GM12875 (cell line): Measurements from ENCODE around the gene TPPP3.

Source experiments
- H3K4me3 ChIP-seq: one replicate; pipeline ENCODE4 v1.5.1; 2011; ENCODE audit warnings: low read depth, low read length, control low read depth
- TF ChIP-seq, protein P1 (sequence below): IDR thresholded peaks from 2 replicates; pipeline ENCODE4 v1.5.1; 2011; ENCODE audit warnings: low read depth, mild to moderate bottlenecking, control low read depth, inconsistent platforms, low read length, moderate library complexity, borderline replicate concordance; ENCODE audit not compliant: insufficient read depth

The TPPP3 gene

GRCh38 chr16:67425580-67425979 lies 32.3 kb upstream of the TPPP3 start:
- H3K4me3 ChIP-seq, result no peak overlapping the region
- TF ChIP-seq, protein P1, sequence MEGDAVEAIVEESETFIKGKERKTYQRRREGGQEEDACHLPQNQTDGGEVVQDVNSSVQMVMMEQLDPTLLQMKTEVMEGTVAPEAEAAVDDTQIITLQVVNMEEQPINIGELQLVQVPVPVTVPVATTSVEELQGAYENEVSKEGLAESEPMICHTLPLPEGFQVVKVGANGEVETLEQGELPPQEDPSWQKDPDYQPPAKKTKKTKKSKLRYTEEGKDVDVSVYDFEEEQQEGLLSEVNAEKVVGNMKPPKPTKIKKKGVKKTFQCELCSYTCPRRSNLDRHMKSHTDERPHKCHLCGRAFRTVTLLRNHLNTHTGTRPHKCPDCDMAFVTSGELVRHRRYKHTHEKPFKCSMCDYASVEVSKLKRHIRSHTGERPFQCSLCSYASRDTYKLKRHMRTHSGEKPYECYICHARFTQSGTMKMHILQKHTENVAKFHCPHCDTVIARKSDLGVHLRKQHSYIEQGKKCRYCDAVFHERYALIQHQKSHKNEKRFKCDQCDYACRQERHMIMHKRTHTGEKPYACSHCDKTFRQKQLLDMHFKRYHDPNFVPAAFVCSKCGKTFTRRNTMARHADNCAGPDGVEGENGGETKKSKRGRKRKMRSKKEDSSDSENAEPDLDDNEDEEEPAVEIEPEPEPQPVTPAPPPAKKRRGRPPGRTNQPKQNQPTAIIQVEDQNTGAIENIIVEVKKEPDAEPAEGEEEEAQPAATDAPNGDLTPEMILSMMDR, result no peak

DNA sequence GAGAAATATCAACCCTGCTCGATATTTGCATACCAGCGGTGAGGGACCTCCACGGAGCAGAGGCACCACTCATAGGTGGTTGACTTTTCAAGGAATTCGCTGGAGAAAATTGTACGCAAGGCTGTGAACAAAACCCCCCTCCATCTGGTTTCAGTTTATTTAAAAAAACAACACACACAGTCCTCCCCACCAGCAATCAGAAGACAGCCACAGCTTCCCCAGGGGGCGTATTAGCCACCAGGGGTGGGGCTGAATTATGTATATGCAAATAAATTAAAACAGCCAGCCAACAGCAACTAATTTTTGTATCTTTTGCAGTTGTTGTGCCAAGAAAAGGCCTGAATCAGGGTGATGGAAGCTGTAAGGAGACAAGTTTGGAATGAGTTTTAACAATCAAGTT lies 31.8 kb upstream of the TPPP3 start:
- H3K4me3 ChIP-seq, result no peak overlapping the region
- TF ChIP-seq, protein P1, result no peak

GRCh38 chr16:67424261-67424615 lies 30.9 kb upstream of the TPPP3 start:
- TF ChIP-seq, protein P1, result no peak
- H3K4me3 ChIP-seq, result no peak overlapping the region

DNA sequence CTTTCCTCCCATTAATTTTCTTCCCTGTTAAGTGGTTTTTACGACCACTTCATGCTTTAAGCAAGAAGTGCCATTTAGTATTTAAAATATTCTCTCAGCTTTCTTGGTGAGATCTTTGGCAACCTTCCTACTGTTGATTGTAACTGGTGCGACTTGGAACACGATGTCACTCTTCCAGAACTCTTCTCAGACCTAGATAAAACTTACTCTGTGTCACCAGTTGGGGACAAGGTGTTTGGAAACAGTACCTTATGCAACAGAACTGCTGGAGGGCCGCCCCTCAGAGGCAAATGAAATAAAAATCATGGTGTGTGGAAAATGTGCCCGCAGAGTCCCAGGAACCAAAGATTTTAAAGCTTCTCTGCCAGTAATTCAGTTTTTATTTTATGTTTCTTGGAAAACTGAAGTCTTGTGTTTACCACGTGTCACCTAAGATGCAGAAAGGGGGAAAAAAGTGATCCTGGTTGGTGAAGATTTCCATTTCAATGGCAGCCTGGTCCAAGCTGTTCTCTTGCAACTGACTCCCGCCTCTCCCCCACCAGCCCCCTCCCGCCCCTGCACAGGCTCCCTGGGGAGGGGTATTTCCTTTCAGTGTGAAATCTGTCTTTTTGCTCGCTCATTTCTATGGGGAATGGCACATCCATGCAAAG lies 30.4 kb upstream of the TPPP3 start:
- H3K4me3 ChIP-seq, result no peak overlapping the region
- TF ChIP-seq, protein P1, result no peak

GRCh38 chr16:67423015-67423414 lies 29.7 kb upstream of the TPPP3 start:
- no peak overlapping the region for H3K4me3 ChIP-seq
- TF ChIP-seq, protein P1, result no peak

DNA sequence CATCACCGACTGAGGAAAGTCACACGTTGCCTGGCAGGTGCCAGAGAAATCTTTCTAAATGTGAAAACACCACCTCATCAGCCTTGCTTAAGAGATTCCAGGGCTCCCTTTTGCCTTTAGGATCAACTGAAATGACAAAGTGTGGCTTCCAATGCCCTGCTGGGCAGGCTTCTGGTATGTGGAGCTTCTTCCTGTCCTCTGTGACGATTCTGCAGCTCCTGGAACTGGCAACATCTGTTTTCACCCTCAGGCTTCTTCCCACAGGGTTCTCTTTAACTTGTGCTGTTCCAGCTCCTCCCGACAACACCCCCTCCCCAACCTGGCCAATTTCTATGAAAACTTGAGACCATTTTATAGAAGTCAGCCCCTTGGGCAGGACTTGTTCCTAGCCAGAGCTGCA lies 27.7 kb upstream of the TPPP3 start:
- H3K4me3 ChIP-seq, result no peak overlapping the region
- TF ChIP-seq, protein P1, result no peak

- TF ChIP-seq, protein P1, result no peak
These were observed 26.6 kb upstream of the TPPP3 start for GRCh38 chr16:67419931-67420330.

More at GRCh38 chr16:67419931-67420330, 26.6 kb upstream of the TPPP3 start:
- H3K4me3 ChIP-seq, result no peak overlapping the region
